Neural cell (in vitro differentiated cells): ENCODE data around the gene D2HGDH. TPM values are rescaled to one million over a fixed set of nuclear protein-coding genes. Genes with fewer than 3 reads are reported as not detected.

Experiments used
- H2AFZ ChIP-seq: fragments of 200-600, 300-800 bp; sonication (generic), shearing (Covaris generic); 2 replicates; pipeline ENCODE4 v1.6.0; 2014; ENCODE audit warnings: low read depth, mild to moderate bottlenecking, antibody characterized with exemption, low read length, moderate library complexity
- H3F3A ChIP-seq: fragments of 200-600 bp; shearing (Covaris generic); 2 replicates; pipeline ENCODE4 v1.6.1; 2016; ENCODE audit warnings: mild to moderate bottlenecking, moderate library complexity, mixed read lengths, antibody characterized with exemption, low read length; ENCODE audit not compliant: insufficient read depth, poor library complexity, severe bottlenecking
- H3K27ac ChIP-seq: fragments of 200-600, 300-800 bp; sonication (generic), shearing (Covaris generic); 2 replicates; pipeline ENCODE4 v1.5.1; 2014; ENCODE audit warnings: mild to moderate bottlenecking, low read length, moderate library complexity
- H3K27me3 ChIP-seq: fragments of 300-800, 200-600 bp; sonication (generic), shearing (Covaris generic); 2 replicates; pipeline ENCODE4 v1.6.0; 2014; ENCODE audit warnings: mild to moderate bottlenecking, low read depth, low read length, moderate library complexity; ENCODE audit not compliant: insufficient read depth
- H3K36me3 ChIP-seq: fragments of 300-800, 200-600 bp; sonication (generic), shearing (Covaris generic); 2 replicates; pipeline ENCODE4 v1.5.1; 2014; ENCODE audit warnings: mild to moderate bottlenecking, antibody characterized with exemption, low read length, moderate library complexity; ENCODE audit not compliant: insufficient read depth
- H3K4me2 ChIP-seq: fragments of 300-800, 200-600 bp; sonication (generic), shearing (Covaris generic); 2 replicates; pipeline ENCODE4 v1.6.0; 2014; ENCODE audit warnings: mild to moderate bottlenecking, low read length
- H3K4me3 ChIP-seq: fragments of 300-800, 200-600 bp; sonication (generic), shearing (Covaris generic); 2 replicates; pipeline ENCODE4 v1.5.1; 2014; ENCODE audit warnings: mild to moderate bottlenecking, low read length, moderate library complexity
- H3K79me2 ChIP-seq: fragments of 200-600 bp; shearing (Covaris generic); replicated peaks from 2 replicates; pipeline ENCODE4 v1.6.0; 2014; ENCODE audit warnings: mild to moderate bottlenecking, low read length, moderate library complexity; ENCODE audit not compliant: insufficient read depth
- H3K9ac ChIP-seq: fragments of 300-800, 200-600 bp; sonication (generic), shearing (Covaris generic); 2 replicates; pipeline ENCODE4 v1.6.1; 2016; ENCODE audit warnings: mild to moderate bottlenecking, low read length, mixed read lengths
- H3K9me2 ChIP-seq: fragments of 200-600 bp; shearing (Covaris generic); 2 replicates; pipeline ENCODE4 v1.6.1; 2016; ENCODE audit warnings: mild to moderate bottlenecking, low read length, mixed read lengths; ENCODE audit not compliant: insufficient read depth
- H3K9me3 ChIP-seq: fragments of 200-600, 300-800 bp; sonication (generic), shearing (Covaris generic); 2 replicates; pipeline ENCODE4 v1.6.1; 2016; ENCODE audit warnings: mild to moderate bottlenecking, mixed run types, low read length, moderate library complexity, mixed read lengths
- H4K20me1 ChIP-seq: fragments of 200-600 bp; shearing (Covaris generic); 2 replicates; pipeline ENCODE4 v1.6.1; 2016; ENCODE audit warnings: mild to moderate bottlenecking, mixed run types; ENCODE audit not compliant: insufficient read depth
- EP300 ChIP-seq: fragments of 450-650 bp; conservative IDR thresholded peaks from 2 replicates; pipeline ENCODE4 v1.6.1; 2014; ENCODE audit warnings: antibody characterized with exemption, mild to moderate bottlenecking, moderate library complexity; ENCODE audit not compliant: poor library complexity, severe bottlenecking
- EZH2 ChIP-seq: fragments of 200-600, 300-800 bp; shearing (Covaris generic), sonication (generic); IDR thresholded peaks from 2 replicates; pipeline ENCODE4 v1.6.1; 2014; ENCODE audit warnings: antibody characterized with exemption, low read length, borderline replicate concordance, mild to moderate bottlenecking; ENCODE audit not compliant: insufficient read depth, poor library complexity, severe bottlenecking
- MXI1 ChIP-seq: fragments of 450-650 bp; conservative IDR thresholded peaks from 2 replicates; pipeline ENCODE4 v1.6.1; 2014; ENCODE audit warnings: antibody characterized with exemption, mild to moderate bottlenecking; ENCODE audit not compliant: poor library complexity, severe bottlenecking
- POLR2AphosphoS5 ChIP-seq: IDR thresholded peaks from 2 replicates; pipeline ENCODE4 v1.6.1; 2012
- RAD21 ChIP-seq: fragments of 450-650 bp; conservative IDR thresholded peaks from 2 replicates; pipeline ENCODE4 v1.6.1; 2014; ENCODE audit warnings: antibody characterized with exemption, mild to moderate bottlenecking, moderate library complexity
- SMC3 ChIP-seq: fragments of 450-650 bp; conservative IDR thresholded peaks from 2 replicates; pipeline ENCODE4 v1.6.1; 2014; ENCODE audit warnings: antibody characterized with exemption, mild to moderate bottlenecking, moderate library complexity; ENCODE audit not compliant: poor library complexity
- TAF1 ChIP-seq: IDR thresholded peaks from 2 replicates; pipeline ENCODE4 v1.6.1; 2012; ENCODE audit warnings: low read depth
- polyA plus RNA-seq: library from polyadenylated mRNA; depleted of rRNA; stranded (reverse); fragments of >200 nt; gene quantifications from 2 replicates; pipeline ENCODE4 v1.2.3, GENCODE V29; 2014
- TF ChIP-seq, protein P1 (sequence below): fragments of 450-650 bp; IDR thresholded peaks from 2 replicates; pipeline ENCODE4 v1.5.1; 2014; ENCODE audit warnings: antibody characterized with exemption, mild to moderate bottlenecking, moderate library complexity; ENCODE audit not compliant: poor library complexity, severe bottlenecking
- TF ChIP-seq, protein P2 (sequence below): IDR thresholded peaks from 2 replicates; pipeline ENCODE4 v1.6.1; 2012; ENCODE audit warnings: borderline replicate concordance

D2HGDH gene
- polyA plus RNA-seq, 1 donor from 2014 or later = 12.6 TPM

DNA sequence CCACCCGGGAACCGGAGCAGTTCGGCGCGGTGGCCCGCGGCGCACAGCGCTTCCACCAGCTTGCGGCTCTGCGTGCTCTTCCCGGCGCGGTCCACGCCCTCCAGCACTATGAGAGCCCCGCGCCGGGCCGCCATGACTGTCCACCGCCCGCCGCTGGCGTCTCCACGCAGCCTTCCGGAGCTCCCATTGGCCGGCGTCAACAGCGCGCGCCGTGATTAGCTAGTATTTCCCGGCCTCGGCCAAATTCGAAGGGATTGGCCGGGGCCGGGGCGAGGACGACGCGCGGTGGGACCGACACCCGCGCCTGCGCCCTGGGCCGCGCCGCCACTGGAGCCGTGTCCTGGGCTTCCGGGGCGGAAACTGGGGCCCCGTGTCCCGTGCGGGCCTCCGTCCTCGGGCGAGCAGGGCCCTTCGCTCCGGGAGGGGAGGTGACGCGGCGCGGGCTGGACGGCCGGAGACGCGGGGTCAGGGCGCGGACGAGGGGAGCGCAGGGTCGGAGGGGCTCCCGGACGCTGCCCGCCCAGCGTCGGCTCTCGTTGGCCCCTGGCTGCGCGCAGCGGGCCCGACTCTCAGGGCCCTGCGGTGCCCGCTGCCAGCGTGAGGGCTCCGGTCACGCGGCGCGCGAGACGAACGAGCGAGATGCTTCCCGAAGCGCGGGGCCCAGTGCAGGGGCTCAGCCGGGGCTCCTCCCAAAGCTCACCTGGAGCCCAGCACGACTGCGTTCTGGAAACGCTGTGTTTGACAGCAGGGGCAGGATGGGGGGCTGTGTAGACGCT is 47.6 kb upstream of the D2HGDH start, which contains the start of gene DTYMK:
DTYMK (minus strand) TSS at position 166 of the 776 bp plus-strand sequence; CDS start at position 134, 32 bp downstream.
- Histone ChIP-seq H3K9ac (peak within 1 kb of the TSS; percentile 77), H3F3A (no peaks in the 10 kb centered on the region), H4K20me1 (no peaks in the 10 kb centered on the region), H3K79me2 (peaks cover 16% of the 10 kb centered on the region), H3K27ac (peak within 1 kb of the TSS; percentile 77), H3K9me2 (no peaks in the 10 kb centered on the region), H3K27me3 (no peaks in the 10 kb centered on the region), H3K36me3 (no peaks in the 10 kb centered on the region), H3K4me3 (peak within 1 kb of the TSS; percentile 94), H2AFZ (peak within 1 kb of the TSS; percentile 66), H3K4me2 (peak within 1 kb of the TSS; percentile 83), H3K9me3 (no peaks in the 10 kb centered on the region)
- TF ChIP-seq MXI1 (peak; percentile 96), SMC3 (peak; percentile 56), TAF1 (no peak), EZH2 (no peak), POLR2AphosphoS5 (peak; percentile 74), RAD21 (peak; percentile 28), EP300 (peak; percentile 43)
- TF ChIP-seq, protein P1, sequence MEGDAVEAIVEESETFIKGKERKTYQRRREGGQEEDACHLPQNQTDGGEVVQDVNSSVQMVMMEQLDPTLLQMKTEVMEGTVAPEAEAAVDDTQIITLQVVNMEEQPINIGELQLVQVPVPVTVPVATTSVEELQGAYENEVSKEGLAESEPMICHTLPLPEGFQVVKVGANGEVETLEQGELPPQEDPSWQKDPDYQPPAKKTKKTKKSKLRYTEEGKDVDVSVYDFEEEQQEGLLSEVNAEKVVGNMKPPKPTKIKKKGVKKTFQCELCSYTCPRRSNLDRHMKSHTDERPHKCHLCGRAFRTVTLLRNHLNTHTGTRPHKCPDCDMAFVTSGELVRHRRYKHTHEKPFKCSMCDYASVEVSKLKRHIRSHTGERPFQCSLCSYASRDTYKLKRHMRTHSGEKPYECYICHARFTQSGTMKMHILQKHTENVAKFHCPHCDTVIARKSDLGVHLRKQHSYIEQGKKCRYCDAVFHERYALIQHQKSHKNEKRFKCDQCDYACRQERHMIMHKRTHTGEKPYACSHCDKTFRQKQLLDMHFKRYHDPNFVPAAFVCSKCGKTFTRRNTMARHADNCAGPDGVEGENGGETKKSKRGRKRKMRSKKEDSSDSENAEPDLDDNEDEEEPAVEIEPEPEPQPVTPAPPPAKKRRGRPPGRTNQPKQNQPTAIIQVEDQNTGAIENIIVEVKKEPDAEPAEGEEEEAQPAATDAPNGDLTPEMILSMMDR = peak; percentile 23

DNA sequence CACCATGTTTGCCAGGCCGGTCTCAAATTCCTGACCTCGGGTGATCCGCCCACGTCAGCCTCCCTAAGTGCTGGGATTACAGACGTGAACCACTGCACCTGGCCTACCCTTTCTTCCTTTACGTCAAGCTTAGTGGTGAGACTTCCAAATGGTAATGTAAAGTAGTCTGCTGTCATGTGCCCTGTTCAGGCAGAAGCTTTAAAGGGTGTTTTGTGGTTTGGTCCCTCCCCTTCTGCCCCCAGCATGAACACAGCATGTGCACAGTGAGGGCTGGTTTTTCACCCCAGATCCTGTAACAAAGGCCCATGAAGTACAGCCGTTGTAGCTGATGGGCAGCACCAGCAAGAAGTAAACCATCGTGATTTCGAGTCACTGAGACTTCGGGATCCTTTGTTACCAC is 45.1 kb upstream of the D2HGDH start:
- H3K36me3 ChIP-seq = no peaks in the 10 kb centered on the region
- TF ChIP-seq EZH2 = no peak
- no peak for TF ChIP-seq EP300
- TF ChIP-seq RAD21 = no peak
- TF ChIP-seq, protein P2, sequence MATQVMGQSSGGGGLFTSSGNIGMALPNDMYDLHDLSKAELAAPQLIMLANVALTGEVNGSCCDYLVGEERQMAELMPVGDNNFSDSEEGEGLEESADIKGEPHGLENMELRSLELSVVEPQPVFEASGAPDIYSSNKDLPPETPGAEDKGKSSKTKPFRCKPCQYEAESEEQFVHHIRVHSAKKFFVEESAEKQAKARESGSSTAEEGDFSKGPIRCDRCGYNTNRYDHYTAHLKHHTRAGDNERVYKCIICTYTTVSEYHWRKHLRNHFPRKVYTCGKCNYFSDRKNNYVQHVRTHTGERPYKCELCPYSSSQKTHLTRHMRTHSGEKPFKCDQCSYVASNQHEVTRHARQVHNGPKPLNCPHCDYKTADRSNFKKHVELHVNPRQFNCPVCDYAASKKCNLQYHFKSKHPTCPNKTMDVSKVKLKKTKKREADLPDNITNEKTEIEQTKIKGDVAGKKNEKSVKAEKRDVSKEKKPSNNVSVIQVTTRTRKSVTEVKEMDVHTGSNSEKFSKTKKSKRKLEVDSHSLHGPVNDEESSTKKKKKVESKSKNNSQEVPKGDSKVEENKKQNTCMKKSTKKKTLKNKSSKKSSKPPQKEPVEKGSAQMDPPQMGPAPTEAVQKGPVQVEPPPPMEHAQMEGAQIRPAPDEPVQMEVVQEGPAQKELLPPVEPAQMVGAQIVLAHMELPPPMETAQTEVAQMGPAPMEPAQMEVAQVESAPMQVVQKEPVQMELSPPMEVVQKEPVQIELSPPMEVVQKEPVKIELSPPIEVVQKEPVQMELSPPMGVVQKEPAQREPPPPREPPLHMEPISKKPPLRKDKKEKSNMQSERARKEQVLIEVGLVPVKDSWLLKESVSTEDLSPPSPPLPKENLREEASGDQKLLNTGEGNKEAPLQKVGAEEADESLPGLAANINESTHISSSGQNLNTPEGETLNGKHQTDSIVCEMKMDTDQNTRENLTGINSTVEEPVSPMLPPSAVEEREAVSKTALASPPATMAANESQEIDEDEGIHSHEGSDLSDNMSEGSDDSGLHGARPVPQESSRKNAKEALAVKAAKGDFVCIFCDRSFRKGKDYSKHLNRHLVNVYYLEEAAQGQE = no peak
- TF ChIP-seq, protein P1 = no peak
- no peak for TF ChIP-seq POLR2AphosphoS5
- TF ChIP-seq MXI1 = no peak
- no peak for TF ChIP-seq SMC3
- no peak for TF ChIP-seq TAF1
- H3K4me2 ChIP-seq = no peak overlapping the region
- H2AFZ ChIP-seq = no peak overlapping the region
- peaks cover 16% of the 10 kb centered on the region for H3K79me2 ChIP-seq
- no peak overlapping the region for H3K27ac ChIP-seq
- H4K20me1 ChIP-seq = no peaks in the 10 kb centered on the region
- no peak overlapping the region for H3K4me3 ChIP-seq
- H3K9ac ChIP-seq = no peak overlapping the region
- no peaks in the 10 kb centered on the region for H3K27me3 ChIP-seq
- no peaks in the 10 kb centered on the region for H3K9me2 ChIP-seq
- no peaks in the 10 kb centered on the region for H3F3A ChIP-seq
- H3K9me3 ChIP-seq = no peaks in the 10 kb centered on the region
